Colonic mucosa (tissue), 4 donors: ENCODE data around the gene RHOJ. TPM values are rescaled to one million over a fixed set of nuclear protein-coding genes. Genes with fewer than 3 reads are reported as not detected.

Source experiments
- DNase-seq: peaks from one replicate; pipeline ENCODE4 v3.0.0-alpha.2; 2020
- H3K27ac ChIP-seq: fragments of 200-600 bp; one replicate; pipeline ENCODE4 v1.8.0; 2021
- H3K27me3 ChIP-seq: fragments of 200-600 bp; one replicate; pipeline ENCODE4 v1.8.0; 2021
- H3K36me3 ChIP-seq: fragments of 200-600 bp; one replicate; pipeline ENCODE4 v1.8.0; 2021
- H3K4me1 ChIP-seq: fragments of 200-600 bp; one replicate; pipeline ENCODE4 v1.8.0; 2021; ENCODE audit warnings: mild to moderate bottlenecking
- H3K4me3 ChIP-seq: fragments of 200-600 bp; one replicate; pipeline ENCODE4 v1.8.0; 2021
- H3K9ac ChIP-seq, 2 donors: one replicate each; pipeline ENCODE4 v1.7.0; 2013; ENCODE audit warnings: control low read depth in 2 of 2, low read depth in 2 of 2, low read length in 2 of 2
- H3K9me3 ChIP-seq: fragments of 200-600 bp; one replicate; pipeline ENCODE4 v1.8.0; 2021
- intact Hi-C: fragments of 100-400 bp; cut with DNase I; formaldehyde crosslinking; loops from one replicate; pipeline ENCODE4 v1.14.1; 2022
- total RNA-seq, 2 donors: library from RNA; stranded (reverse); fragmentation: NEBNext Ultra II Directional in 1 of 2; extraction: Animal tissue kit (Norgen Biotek cat#: 25700) in 1 of 2; gene quantifications; one replicate each; pipeline ENCODE4 v1.2.1, GENCODE V29; 2021
- TF ChIP-seq, protein P1 (sequence below): fragments of 200-600 bp; IDR thresholded peaks from one replicate; pipeline ENCODE4 v1.8.0; 2022; ENCODE audit warnings: antibody characterized with exemption, mild to moderate bottlenecking
- donor health status: healthy.
- donor health status: DM: no; HTN: no; CAD: no.
- donor health status: DM: no; HTN: no; CAD: no.

The RHOJ gene
- total RNA-seq, 2 donors from 2014 or later: 3.0 to 7.6 TPM

DNA sequence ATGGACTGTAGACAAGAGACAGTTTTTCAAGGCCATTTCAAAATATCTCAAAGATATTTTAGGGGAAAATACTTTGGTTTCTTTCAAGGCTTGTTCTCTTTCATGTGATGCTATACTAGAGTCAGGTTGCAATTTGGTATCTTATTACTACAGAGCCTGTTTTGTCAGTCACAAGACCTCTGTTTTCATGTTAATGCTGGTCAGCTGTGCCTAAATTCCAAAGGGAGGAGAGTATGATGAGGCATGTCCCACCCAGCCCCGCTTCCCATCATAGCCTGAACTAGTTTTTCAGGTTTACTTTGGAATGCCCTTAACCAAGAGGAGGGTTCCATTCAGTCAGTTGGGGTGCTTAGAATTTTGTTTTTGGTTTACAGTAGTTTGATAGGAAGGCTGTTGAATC is 61.9 kb downstream of the RHOJ start:
- no peak overlapping the region for H3K4me3 ChIP-seq
- no peaks in the 10 kb centered on the region for H3K27me3 ChIP-seq
- H3K36me3 ChIP-seq: no peaks in the 10 kb centered on the region
- intact Hi-C loops: no loop called here
- TF ChIP-seq, protein P1, sequence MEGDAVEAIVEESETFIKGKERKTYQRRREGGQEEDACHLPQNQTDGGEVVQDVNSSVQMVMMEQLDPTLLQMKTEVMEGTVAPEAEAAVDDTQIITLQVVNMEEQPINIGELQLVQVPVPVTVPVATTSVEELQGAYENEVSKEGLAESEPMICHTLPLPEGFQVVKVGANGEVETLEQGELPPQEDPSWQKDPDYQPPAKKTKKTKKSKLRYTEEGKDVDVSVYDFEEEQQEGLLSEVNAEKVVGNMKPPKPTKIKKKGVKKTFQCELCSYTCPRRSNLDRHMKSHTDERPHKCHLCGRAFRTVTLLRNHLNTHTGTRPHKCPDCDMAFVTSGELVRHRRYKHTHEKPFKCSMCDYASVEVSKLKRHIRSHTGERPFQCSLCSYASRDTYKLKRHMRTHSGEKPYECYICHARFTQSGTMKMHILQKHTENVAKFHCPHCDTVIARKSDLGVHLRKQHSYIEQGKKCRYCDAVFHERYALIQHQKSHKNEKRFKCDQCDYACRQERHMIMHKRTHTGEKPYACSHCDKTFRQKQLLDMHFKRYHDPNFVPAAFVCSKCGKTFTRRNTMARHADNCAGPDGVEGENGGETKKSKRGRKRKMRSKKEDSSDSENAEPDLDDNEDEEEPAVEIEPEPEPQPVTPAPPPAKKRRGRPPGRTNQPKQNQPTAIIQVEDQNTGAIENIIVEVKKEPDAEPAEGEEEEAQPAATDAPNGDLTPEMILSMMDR: no peak
- no peak for DNase-seq
- no peaks in the 10 kb centered on the region for H3K9me3 ChIP-seq
- no peak overlapping the region for H3K9ac ChIP-seq
- H3K4me1 ChIP-seq: no peaks in the 10 kb centered on the region
- H3K27ac ChIP-seq: no peak overlapping the region

DNA sequence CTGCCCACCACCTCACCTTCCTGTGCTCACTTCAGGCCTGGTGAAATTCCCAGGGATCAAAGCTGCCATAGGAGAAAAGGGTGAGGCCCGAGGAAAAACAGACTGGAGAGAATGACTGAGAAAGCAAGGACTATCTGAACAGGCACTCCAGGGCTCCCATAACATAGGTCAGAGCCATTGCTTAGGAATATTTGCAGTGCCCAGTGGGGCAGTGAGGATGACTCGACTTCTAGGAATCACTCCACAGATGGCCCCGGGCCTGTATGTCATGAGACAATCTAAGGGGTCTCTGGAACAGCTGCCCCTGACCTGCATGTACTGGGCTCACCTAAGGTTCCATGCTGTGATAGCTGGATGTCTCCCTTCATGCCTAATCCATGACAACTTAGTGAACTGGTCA is 62.9 kb downstream of the RHOJ start:
- TF ChIP-seq, protein P1: no peak
- Histone ChIP-seq H3K4me1 (no peaks in the 10 kb centered on the region), H3K27ac (no peak overlapping the region), H3K36me3 (no peaks in the 10 kb centered on the region), H3K4me3 (no peak overlapping the region), H3K9ac (no peak overlapping the region), H3K9me3 (no peaks in the 10 kb centered on the region), H3K27me3 (no peaks in the 10 kb centered on the region)
- intact Hi-C loops: no loop called here
- DNase-seq: no peak

DNA sequence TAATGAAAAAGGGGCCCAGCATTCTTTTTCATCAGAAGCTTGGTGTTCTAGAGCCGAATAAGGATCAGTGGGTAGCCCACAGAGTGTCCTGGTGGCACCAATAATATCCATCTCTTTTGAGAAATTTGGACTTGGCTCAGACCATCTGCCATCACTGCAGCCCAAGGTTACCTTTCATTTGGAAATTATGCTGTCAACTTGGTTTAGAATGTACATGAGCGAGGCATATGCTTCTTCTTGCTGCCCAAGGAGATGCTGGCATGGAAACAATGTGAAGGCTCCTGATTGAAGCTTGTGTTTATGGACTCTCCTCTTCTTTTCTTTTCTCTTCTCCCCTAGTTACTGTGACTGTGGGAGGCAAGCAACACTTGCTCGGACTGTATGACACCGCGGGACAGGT is 64.5 kb downstream of the RHOJ start:
- intact Hi-C loops: no loop called here
- no peaks in the 10 kb centered on the region for H3K9me3 ChIP-seq
- no peaks in the 10 kb centered on the region for H3K4me1 ChIP-seq
- no peak overlapping the region for H3K9ac ChIP-seq
- no peaks in the 10 kb centered on the region for H3K27me3 ChIP-seq
- H3K27ac ChIP-seq: no peak overlapping the region
- no peak for DNase-seq
- TF ChIP-seq, protein P1: no peak
- H3K36me3 ChIP-seq: no peaks in the 10 kb centered on the region
- H3K4me3 ChIP-seq: no peak overlapping the region

DNA sequence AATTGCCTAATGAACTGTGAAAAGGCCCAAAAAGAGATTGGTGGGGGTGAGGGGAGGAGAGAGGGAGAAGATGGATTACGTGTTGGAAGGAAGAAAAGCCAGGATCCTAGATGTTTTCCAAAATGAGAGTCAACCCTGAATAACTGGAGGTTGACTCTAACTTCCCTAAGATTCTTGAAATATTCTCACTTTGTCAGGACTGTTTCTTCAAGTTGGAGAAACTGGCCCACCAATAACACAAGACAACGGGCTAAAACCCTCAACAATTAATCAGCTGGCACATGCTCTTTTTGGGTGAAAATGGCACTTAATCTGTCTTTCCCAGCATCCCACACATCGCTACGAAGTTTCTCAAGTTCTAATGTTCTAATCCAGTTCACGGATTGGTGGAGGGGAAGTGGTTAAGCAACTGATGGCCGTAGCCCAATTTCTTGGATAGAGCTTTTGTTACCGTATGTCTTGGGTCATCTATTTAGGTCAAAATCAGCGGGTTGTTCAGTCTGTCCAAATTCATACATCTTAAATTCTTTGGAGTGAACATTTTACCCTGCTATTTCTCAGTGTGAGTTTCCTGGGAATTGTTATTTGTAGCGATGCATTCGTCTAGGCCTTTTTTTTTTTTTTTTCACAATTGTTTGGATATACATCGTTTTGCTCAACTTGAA is 65.5 kb downstream of the RHOJ start:
- no peak overlapping the region for H3K4me3 ChIP-seq
- intact Hi-C loops: no loop called here
- no peaks in the 10 kb centered on the region for H3K4me1 ChIP-seq
- no peaks in the 10 kb centered on the region for H3K36me3 ChIP-seq
- no peaks in the 10 kb centered on the region for H3K27me3 ChIP-seq
- no peaks in the 10 kb centered on the region for H3K9me3 ChIP-seq
- H3K9ac ChIP-seq: no peak overlapping the region
- no peak overlapping the region for H3K27ac ChIP-seq
- DNase-seq: no peak
- TF ChIP-seq, protein P1: no peak

DNA sequence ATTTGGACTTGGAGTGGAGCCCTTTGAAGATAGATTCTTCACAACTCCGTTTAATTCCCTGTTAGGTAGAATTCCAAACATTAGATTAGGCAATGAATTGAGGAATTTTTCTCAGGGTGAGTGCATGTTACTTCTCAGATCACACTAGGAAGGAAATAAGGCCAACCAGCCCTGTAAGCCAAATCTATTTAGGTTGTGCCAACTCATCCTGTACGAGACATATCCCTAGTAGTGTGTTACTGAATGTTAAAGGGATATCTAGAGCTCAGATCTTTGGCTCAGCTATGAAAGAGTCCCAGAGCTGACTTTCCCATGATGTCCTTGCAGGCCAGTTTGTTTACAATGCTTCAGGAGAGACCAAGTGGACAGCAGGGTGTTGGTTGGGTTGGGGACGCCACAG is 68.9 kb downstream of the RHOJ start:
- intact Hi-C loops: no loop called here
- H3K27ac ChIP-seq: no peak overlapping the region

More for the DNA sequence above, 68.9 kb downstream of the RHOJ start:
- H3K4me3 ChIP-seq: no peak overlapping the region
- TF ChIP-seq, protein P1: no peak
- H3K9me3 ChIP-seq: no peaks in the 10 kb centered on the region
- no peak for DNase-seq
- H3K27me3 ChIP-seq: no peaks in the 10 kb centered on the region
- H3K4me1 ChIP-seq: no peaks in the 10 kb centered on the region
- H3K36me3 ChIP-seq: no peaks in the 10 kb centered on the region
- no peak overlapping the region for H3K9ac ChIP-seq
